NCI-H1092 treated with DMSO at 0.1 percent for 48 hours (cell line): ENCODE data around the gene NT5DC1.

ENCODE experiments used
- DNase-seq: peaks from one replicate; lab custom pipeline; 2025; lab: John Stamatoyannopoulos, UW

The NT5DC1 gene

GRCh38 chr6:116246089-116246488, 145.4 kb downstream of the NT5DC1 start:
- DNase-seq: no peak

- no peak for DNase-seq
These were observed 146.6 kb downstream of the NT5DC1 start for GRCh38 chr6:116247285-116247684.

- no peak for DNase-seq
These were observed 147.9 kb downstream of the NT5DC1 start for GRCh38 chr6:116248577-116248976.

GRCh38 chr6:116251568-116252384, 151.1 kb downstream of the NT5DC1 start:
- no peak for DNase-seq

- no peak for DNase-seq
These were observed 152.5 kb downstream of the NT5DC1 start for GRCh38 chr6:116253188-116253504.

- peak; percentile 93 for DNase-seq
These were observed 153.0 kb downstream of the NT5DC1 start, which contains the start of gene TSPYL4 for GRCh38 chr6:116253505-116254296. TSPYL4 (minus strand) TSS chr6:116254075; CDS start chr6:116254008, 67 bp downstream.

GRCh38 chr6:116254297-116255056, 153.8 kb downstream of the NT5DC1 start:
- DNase-seq: no peak

- DNase-seq: no peak
These were observed 154.7 kb downstream of the NT5DC1 start for GRCh38 chr6:116255246-116255800.

- DNase-seq: no peak
These were observed 156.0 kb downstream of the NT5DC1 start for GRCh38 chr6:116256694-116257093.

- DNase-seq: no peak
These were observed 157.9 kb downstream of the NT5DC1 start for GRCh38 chr6:116258520-116258919.

- no peak for DNase-seq
These were observed 162.7 kb downstream of the NT5DC1 start for GRCh38 chr6:116263353-116263752.

- DNase-seq: peak; percentile 36
These were observed 164.6 kb downstream of the NT5DC1 start for GRCh38 chr6:116265041-116265829.

GRCh38 chr6:116266803-116267202, 166.2 kb downstream of the NT5DC1 start:
- no peak for DNase-seq

- DNase-seq: no peak
These were observed 167.4 kb downstream of the NT5DC1 start for GRCh38 chr6:116267836-116268588.

GRCh38 chr6:116268589-116269293, 168.1 kb downstream of the NT5DC1 start:
- DNase-seq: peak; percentile 62

GRCh38 chr6:116271149-116271708, 170.6 kb downstream of the NT5DC1 start:
- DNase-seq: no peak

GRCh38 chr6:116277124-116277523, 176.5 kb downstream of the NT5DC1 start:
- no peak for DNase-seq

GRCh38 chr6:116278481-116278829, 177.8 kb downstream of the NT5DC1 start:
- DNase-seq: no peak

GRCh38 chr6:116278854-116279231, 178.2 kb downstream of the NT5DC1 start:
- DNase-seq: no peak
